Urinary bladder (tissue), 4 donors: ENCODE data around the gene PARP12. TPM values are rescaled to one million over a fixed set of nuclear protein-coding genes. Genes with fewer than 3 reads are reported as not detected.

ENCODE experiments used
- DNase-seq: peaks from one replicate; pipeline ENCODE4 v3.0.0-alpha.2; 2015; ENCODE audit errors: extremely low spot score
- H3K27ac ChIP-seq: one replicate; pipeline ENCODE4 v1.5.1; 2013; ENCODE audit warnings: low read depth, mild to moderate bottlenecking, moderate library complexity
- H3K36me3 ChIP-seq: one replicate; pipeline ENCODE4 v1.6.1; 2013; ENCODE audit warnings: mild to moderate bottlenecking, moderate library complexity; ENCODE audit not compliant: insufficient read depth
- H3K4me1 ChIP-seq: one replicate; pipeline ENCODE4 v1.6.1; 2013; ENCODE audit warnings: mild to moderate bottlenecking, moderate library complexity; ENCODE audit not compliant: insufficient read depth
- H3K4me3 ChIP-seq: one replicate; pipeline ENCODE4 v1.5.1; 2013; ENCODE audit warnings: low read depth, low read length
- WGBS: extraction: QIAGEN DNeasy Blood & Tissue Kit; methylation state at CpG from one replicate; pipeline ENCODE4 v1.1.7; 2013; 5-methylcytosine and 5-hydroxymethylcytosine counted together
- polyA plus RNA-seq: library from polyadenylated mRNA; stranded (reverse); fragments of 200-250 nt; gene quantifications from one replicate; pipeline ENCODE4 v1.2.3, GENCODE V29; 2013
- small RNA-seq: library from RNA; depleted of rRNA; stranded (forward); fragments of <200 nt; gene quantifications from one replicate; pipeline ENCODE3, GENCODE V24; 2014
- total RNA-seq: library from RNA; depleted of rRNA; stranded (reverse); fragments of >200 nt; gene quantifications from one replicate; pipeline ENCODE4 v1.2.3, GENCODE V29; 2014
- donor health status: healthy with polysubstance abuse.
- donor health status: healthy.

PARP12 gene
- total and polyA plus RNA-seq, 2 donors = 13.4 to 33.0 TPM

GRCh38 chr7:139981511-139981895 lies 81.2 kb downstream of the PARP12 start:
- H3K4me1 ChIP-seq = no peaks in the 10 kb centered on the region
- whole genome bisulfite sequencing = 93% methylated on average over 5 of the region's 5 CpGs

DNA sequence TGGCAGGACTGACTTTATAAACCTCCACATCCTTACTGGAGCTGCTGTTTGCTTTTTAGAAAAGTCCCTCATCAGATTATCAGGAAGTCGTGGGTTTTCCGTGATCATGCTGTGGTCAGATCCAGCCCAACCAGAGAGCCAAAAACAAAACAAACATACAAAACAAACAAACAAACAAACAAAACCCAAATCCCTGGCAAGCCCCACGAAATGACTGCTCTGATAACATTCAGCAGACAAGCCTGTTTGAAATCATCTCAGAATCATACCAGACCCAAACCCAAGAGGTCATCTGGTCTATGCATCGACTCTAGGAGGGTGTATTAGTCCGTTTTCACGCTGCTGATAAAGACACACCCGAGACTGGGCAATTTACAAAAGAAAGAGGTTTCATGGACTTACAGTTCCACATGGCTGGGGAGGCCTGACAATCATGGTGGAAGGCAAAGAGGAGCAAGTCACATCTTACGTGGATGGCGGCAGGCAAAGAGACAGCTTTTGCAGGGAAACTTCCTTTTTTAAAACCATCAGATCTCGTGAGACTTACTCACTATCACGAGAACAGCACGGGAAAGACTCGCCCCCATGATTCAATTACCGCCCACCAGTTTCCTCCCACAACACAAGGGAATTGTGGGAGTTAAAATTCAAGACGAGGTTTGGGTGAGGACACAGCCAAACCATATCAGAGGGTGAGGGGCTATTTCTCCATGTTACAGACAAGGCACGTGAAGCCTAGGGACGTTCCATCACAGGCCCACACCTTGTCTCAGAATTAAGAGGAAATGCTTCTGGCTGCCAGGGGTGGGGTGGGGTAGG lies 85.7 kb downstream of the PARP12 start:
- H3K27ac ChIP-seq = no peak overlapping the region

More at GRCh38 chr7:139981511-139981895, 81.2 kb downstream of the PARP12 start:
- H3K4me3 ChIP-seq = no peak overlapping the region
- no peak overlapping the region for H3K27ac ChIP-seq
- H3K36me3 ChIP-seq = no peaks in the 10 kb centered on the region
- DNase-seq = no peak

GRCh38 chr7:139976055-139976837 lies 86.5 kb downstream of the PARP12 start:
- WGBS = 87% methylated on average over 11 of the region's 11 CpGs
- no peak for DNase-seq

More for the DNA sequence above, 85.7 kb downstream of the PARP12 start:
- no peaks in the 10 kb centered on the region for H3K36me3 ChIP-seq
- H3K4me3 ChIP-seq = no peak overlapping the region
- WGBS = 87% methylated on average over 17 of the region's 17 CpGs
- no peaks in the 10 kb centered on the region for H3K4me1 ChIP-seq
- DNase-seq = no peak

DNA sequence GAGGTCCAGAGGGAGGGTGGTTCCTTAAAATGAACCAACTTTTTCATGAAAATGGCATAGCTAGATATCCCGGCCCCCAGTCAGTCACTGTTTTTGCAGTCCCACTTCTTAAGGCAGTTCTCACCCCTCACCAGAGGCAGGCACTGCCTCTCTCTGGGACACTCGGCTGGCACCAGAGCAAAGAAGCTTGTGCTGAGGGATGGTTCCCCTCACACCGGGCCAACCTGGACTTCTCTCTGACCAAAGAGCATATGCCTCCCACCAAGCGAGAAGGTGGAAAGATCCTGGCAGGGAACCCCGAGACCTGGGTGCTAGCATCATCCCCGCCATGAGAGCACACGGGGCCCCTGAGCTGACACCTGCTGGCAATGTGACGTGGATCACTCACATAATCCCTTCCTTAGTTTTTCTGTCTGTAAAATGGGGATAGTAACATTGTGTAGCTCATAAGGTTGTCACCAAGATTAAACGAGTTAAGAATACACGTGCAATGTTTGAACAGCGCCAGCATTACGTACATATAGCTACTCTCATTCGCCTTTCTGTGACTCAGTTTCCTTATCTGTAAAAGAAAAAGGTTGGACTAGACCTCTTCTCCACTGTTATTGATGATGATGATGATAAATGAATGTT lies 88.5 kb downstream of the PARP12 start:
- H3K27ac ChIP-seq = no peak overlapping the region
- H3K36me3 ChIP-seq = no peaks in the 10 kb centered on the region
- 95% methylated on average over 13 of the region's 13 CpGs for WGBS
- no peak overlapping the region for H3K4me3 ChIP-seq
- no peaks in the 10 kb centered on the region for H3K4me1 ChIP-seq
- DNase-seq = no peak

More at GRCh38 chr7:139976055-139976837, 86.5 kb downstream of the PARP12 start:
- Histone ChIP-seq H3K4me1 (no peaks in the 10 kb centered on the region), H3K36me3 (no peaks in the 10 kb centered on the region), H3K4me3 (no peak overlapping the region), H3K27ac (no peak overlapping the region)

Small RNAs within 50 kb of the gene (small RNA-seq; reads per million reads assigned to genes)
- not detected for gene RF00019

Other genes starting within 250 kb of the PARP12 start
- 8.6 TPM for gene TBXAS1, start 233.7 kb downstream of the PARP12 start, total RNA-seq
- 12.2 TPM for gene TBXAS1, start 233.7 kb downstream of the PARP12 start, polyA plus RNA-seq
- gene KDM7A, start 114.0 kb upstream of the PARP12 start, total RNA-seq = 13.9 TPM
- gene KDM7A, start 114.0 kb upstream of the PARP12 start, polyA plus RNA-seq = 5.7 TPM